ENCODE measurements around the gene BCR. TPM values are rescaled to one million over a fixed set of nuclear protein-coding genes. Genes with fewer than 3 reads are reported as not detected.
A peak's percentile ranks its signal among the peaks of the same experiment; 100 is the strongest.
"Not testable (repeated sequence)": the region's sequence is repeated elsewhere in the genome, so short reads cannot be mapped to it uniquely, and the experiment has no call there.

Gene BCR
- 28.4 to 44.5 TPM (median 30.0 TPM) in 3 replicates for total RNA-seq
- long read RNA-seq, full-length matches to known transcripts: 36 of 64 reads
- long read RNA-seq, partial matches to known transcripts: 17 of 64 reads
- long read RNA-seq, other reads (novel, unspliced or antisense): 11 of 64 reads

GRCh38 chr22:23180301-23180892 lies at the start of gene BCR:
Gene BCR, plus strand, starts transcription at chr22:23180509. Its CDS starts 452 bp downstream, at chr22:23180961.
- peak; percentile 32 for TF ChIP-seq CTCF (IDR thresholded peaks at IDR 0.05)
- peaks cover 15% of the 10 kb centered on the region for H3K36me3 Mint-ChIP-seq (ENCODE audit: low read depth)
- H3K9me3 Mint-ChIP-seq (ENCODE audit: low read depth): peaks cover 16% of the 10 kb centered on the region
- peaks cover 44% of the 10 kb centered on the region for H3K4me1 Mint-ChIP-seq (ENCODE audit: low read depth)
- peak within 1 kb of the TSS; percentile 17 for H3K27ac Mint-ChIP-seq (ENCODE audit: unreplicated experiment)
- DNase-seq (ENCODE audit: low spot score): no peak
- H3K27me3 Mint-ChIP-seq (ENCODE audit: low read depth): no peaks in the 10 kb centered on the region
- peak within 1 kb of the TSS; percentile 75 for H3K4me3 Mint-ChIP-seq (ENCODE audit: unreplicated experiment)

GRCh38 chr22:23130697-23131096 lies 49.6 kb upstream of the BCR start:
- peaks cover 22% of the 10 kb centered on the region for H3K27me3 Mint-ChIP-seq (ENCODE audit: low read depth)
- H3K27ac Mint-ChIP-seq (ENCODE audit: unreplicated experiment): no peak overlapping the region
- no peaks in the 10 kb centered on the region for H3K36me3 Mint-ChIP-seq (ENCODE audit: low read depth)
- no peaks in the 10 kb centered on the region for H3K9me3 Mint-ChIP-seq (ENCODE audit: low read depth)
- TF ChIP-seq CTCF (IDR thresholded peaks at IDR 0.05): no peak
- peak; percentile 64 for DNase-seq (ENCODE audit: low spot score)
- peaks cover 6% of the 10 kb centered on the region for H3K4me1 Mint-ChIP-seq (ENCODE audit: low read depth)
- no peak overlapping the region for H3K4me3 Mint-ChIP-seq (ENCODE audit: unreplicated experiment)

- Mint-ChIP-seq H3K4me1 (ENCODE audit: low read depth) (peaks cover 6% of the 10 kb centered on the region), H3K27ac (ENCODE audit: unreplicated experiment) (no peak overlapping the region), H3K9me3 (ENCODE audit: low read depth) (no peaks in the 10 kb centered on the region), H3K4me3 (ENCODE audit: unreplicated experiment) (no peak overlapping the region), H3K27me3 (ENCODE audit: low read depth) (peaks cover 22% of the 10 kb centered on the region), H3K36me3 (ENCODE audit: low read depth) (no peaks in the 10 kb centered on the region)
- no peak for DNase-seq (ENCODE audit: low spot score)
- TF ChIP-seq CTCF (IDR thresholded peaks at IDR 0.05): no peak
Measured at GRCh38 chr22:23131931-23132330, 48.4 kb upstream of the BCR start.

- no peak overlapping the region for H3K4me3 Mint-ChIP-seq (ENCODE audit: unreplicated experiment)
- TF ChIP-seq CTCF (IDR thresholded peaks at IDR 0.05): no peak
- peaks cover 22% of the 10 kb centered on the region for H3K27me3 Mint-ChIP-seq (ENCODE audit: low read depth)
- no peaks in the 10 kb centered on the region for H3K9me3 Mint-ChIP-seq (ENCODE audit: low read depth)
- H3K36me3 Mint-ChIP-seq (ENCODE audit: low read depth): no peaks in the 10 kb centered on the region
- DNase-seq (ENCODE audit: low spot score): peak; percentile 60
- peaks cover 6% of the 10 kb centered on the region for H3K4me1 Mint-ChIP-seq (ENCODE audit: low read depth)
- H3K27ac Mint-ChIP-seq (ENCODE audit: unreplicated experiment): no peak overlapping the region
Measured at GRCh38 chr22:23132376-23133091, 47.8 kb upstream of the BCR start.

- no peaks in the 10 kb centered on the region for H3K9me3 Mint-ChIP-seq (ENCODE audit: low read depth)
- TF ChIP-seq CTCF (IDR thresholded peaks at IDR 0.05): no peak
- DNase-seq (ENCODE audit: low spot score): peak; percentile 57
- H3K4me3 Mint-ChIP-seq (ENCODE audit: unreplicated experiment): no peak overlapping the region
- peaks cover 11% of the 10 kb centered on the region for H3K4me1 Mint-ChIP-seq (ENCODE audit: low read depth)
- H3K27ac Mint-ChIP-seq (ENCODE audit: unreplicated experiment): no peak overlapping the region
- peaks cover 20% of the 10 kb centered on the region for H3K27me3 Mint-ChIP-seq (ENCODE audit: low read depth)
- H3K36me3 Mint-ChIP-seq (ENCODE audit: low read depth): no peaks in the 10 kb centered on the region
Measured at GRCh38 chr22:23133922-23134321, 46.4 kb upstream of the BCR start.

GRCh38 chr22:23136991-23137390 lies 43.3 kb upstream of the BCR start:
- not testable (repeated sequence) for H3K4me3 Mint-ChIP-seq (ENCODE audit: unreplicated experiment); H3K9me3 Mint-ChIP-seq (ENCODE audit: low read depth); DNase-seq (ENCODE audit: low spot score); H3K36me3 Mint-ChIP-seq (ENCODE audit: low read depth); H3K27ac Mint-ChIP-seq (ENCODE audit: unreplicated experiment); H3K27me3 Mint-ChIP-seq (ENCODE audit: low read depth)
- peaks cover 13% of the 10 kb centered on the region for H3K4me1 Mint-ChIP-seq (ENCODE audit: low read depth)
